Spleen (tissue), 11 donors: Measurements from ENCODE around the gene ODF4. TPM values are rescaled to one million over a fixed set of nuclear protein-coding genes. Genes with fewer than 3 reads are reported as not detected.

ENCODE experiments used
- DNase-seq: peaks from one replicate; pipeline ENCODE4 v3.0.0-alpha.2; 2020
- H3K27ac ChIP-seq, 8 donors: fragments of 200-600 bp; sonication (generic) in 7 of 8; 1 replicate in 4 of 8; 2 replicates in 4 of 8; pipeline versions ENCODE4 v1.5.0 to v1.8.0; 2016 to 2021; ENCODE audit warnings: inconsistent platforms in 4 of 8, mild to moderate bottlenecking in 4 of 8, moderate library complexity in 1 of 8
- H3K27me3 ChIP-seq, 7 donors: fragments of 200-600 bp; sonication (generic) in 6 of 7; replicated peaks in 1 of 7; 1 replicate in 4 of 7; 2 replicates in 3 of 7; pipeline versions ENCODE4 v1.5.0 to v1.8.0; 2016 to 2021; ENCODE audit warnings: inconsistent platforms in 3 of 7, mild to moderate bottlenecking in 1 of 7
- H3K36me3 ChIP-seq, 6 donors: fragments of 200-600 bp; sonication (generic) in 5 of 6; 1 replicate in 4 of 6; 2 replicates in 2 of 6; pipeline versions ENCODE4 v1.5.0 to v1.8.0; 2016 to 2021; ENCODE audit warnings: inconsistent platforms in 2 of 6
- H3K4me1 ChIP-seq, 6 donors: fragments of 200-600 bp; sonication (generic) in 5 of 6; 1 replicate in 3 of 6; 2 replicates in 3 of 6; pipeline versions ENCODE4 v1.5.0 to v1.8.0; 2016 to 2021; ENCODE audit warnings: inconsistent platforms in 3 of 6
- H3K4me3 ChIP-seq, 8 donors: fragments of 200-600 bp; sonication (generic) in 7 of 8; 1 replicate in 4 of 8; 2 replicates in 4 of 8; pipeline versions ENCODE4 v1.5.0 to v1.8.0; 2016 to 2021; ENCODE audit warnings: inconsistent platforms in 4 of 8, mild to moderate bottlenecking in 4 of 8, moderate library complexity in 2 of 8
- H3K9me3 ChIP-seq, 8 donors: fragments of 200-600 bp; sonication (generic) in 7 of 8; 1 replicate in 4 of 8; 2 replicates in 4 of 8; pipeline versions ENCODE4 v1.5.0 to v1.8.0; 2016 to 2021; ENCODE audit warnings: inconsistent platforms in 4 of 8
- POLR2A ChIP-seq, 3 donors: fragments of 450-650 bp; IDR thresholded peaks; one replicate each; pipeline ENCODE4 v1.5.1; 2017; ENCODE audit warnings: antibody characterized with exemption in 3 of 3, mild to moderate bottlenecking in 1 of 3
- POLR2AphosphoS5 ChIP-seq, 3 donors: sonication (generic); formaldehyde crosslinking; IDR thresholded peaks; one replicate each; pipeline ENCODE4 v1.5.1; 2017; ENCODE audit warnings: antibody characterized with exemption in 3 of 3
- WGBS, 5 donors: extraction: QIAGEN DNeasy Blood & Tissue Kit in 3 of 5; methylation state at CpG; one replicate each; pipeline versions ENCODE4 v1.1.5 to v1.1.7; 2013 to 2018; 5-methylcytosine and 5-hydroxymethylcytosine counted together
- intact Hi-C: fragments of 100-400 bp; cut with DNase I; formaldehyde crosslinking; loops from one replicate; pipeline ENCODE4 v1.15.0; 2023; ENCODE audit warnings: low total_unique reads
- polyA plus RNA-seq, 3 donors: library from polyadenylated mRNA; stranded (reverse); fragments of 200-250 nt; gene quantifications; one replicate each; pipeline ENCODE4 v1.2.1, GENCODE V29; 2013
- total RNA-seq, 7 donors: library from RNA; depleted of rRNA in 3 of 7; stranded (reverse); fragments of >200 nt in 3 of 7; fragmentation: NEBNext Ultra II Directional in 4 of 7; extraction: Animal tissue kit (Norgen Biotek cat#: 25700) in 4 of 7; gene quantifications; one replicate each; pipeline versions ENCODE4 v1.1.0 to v1.2.1, GENCODE V29; 2016 to 2021
- TF ChIP-seq, protein P1 (sequence below), 11 experiments: fragments of 200-600 bp in 7 of 11; fragments of 450-650 bp in 4 of 11; sonication (generic) in 4 of 11; IDR thresholded peaks in 8 of 11; conservative IDR thresholded peaks in 3 of 11; 1 replicate in 7 of 11; 2 replicates in 4 of 11; pipeline versions ENCODE4 v1.4.0 to v1.8.0; 2016 to 2021; ENCODE audit warnings: antibody characterized with exemption in 11 of 11, inconsistent platforms in 4 of 11, mild to moderate bottlenecking in 1 of 11
- donor health status: healthy with polysubstance abuse.
- donor health status: DM: no; HTN: no; CAD: no; lungs with moderate emphysema.
- donor health status: DM: no; HTN: no; CAD: no.
- donor health status: Bipolar disorder and iron deficiency.
- donor health status: healthy.
- donor health status: DM: no; HTN: no; CAD: no.
- donor health status: DM: yes; HTN: yes; CAD: no.

ODF4 gene
- total and polyA plus RNA-seq, 10 donors = not detected

DNA sequence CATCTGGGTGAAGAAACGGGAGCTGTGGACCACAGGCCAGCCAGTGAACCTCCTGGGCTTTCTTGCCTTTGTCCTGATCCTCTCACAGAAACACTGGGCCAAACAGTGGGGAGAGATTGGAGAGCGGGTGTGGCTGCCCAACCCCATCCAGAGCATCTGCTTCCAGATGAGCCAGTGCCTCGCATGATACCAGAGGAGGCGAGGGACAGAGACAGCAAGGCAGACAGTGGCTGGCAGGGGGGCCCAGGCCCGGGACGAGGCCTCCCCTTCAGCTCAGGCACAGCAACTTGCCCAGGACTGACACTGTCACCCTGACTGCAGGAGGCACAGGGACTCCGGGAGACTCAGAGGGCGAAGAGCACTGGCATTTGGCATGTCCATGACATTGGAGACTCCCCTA lies 17.6 kb upstream of the ODF4 start:
- H3K27ac ChIP-seq = no peak overlapping the region
- no peak overlapping the region for H3K4me3 ChIP-seq
- H3K27me3 ChIP-seq = peaks cover 0 to 34% (median 9%) of the 10 kb centered on the region in 7 donors
- peaks cover 0 to 25% (median 0%) of the 10 kb centered on the region in 6 donors for H3K36me3 ChIP-seq
- H3K9me3 ChIP-seq = no peaks in the 10 kb centered on the region
- TF ChIP-seq POLR2AphosphoS5 (IDR thresholded peaks at IDR 0.05) (no peak), POLR2A (IDR thresholded peaks at IDR 0.05) (no peak)
- TF ChIP-seq, protein P1, sequence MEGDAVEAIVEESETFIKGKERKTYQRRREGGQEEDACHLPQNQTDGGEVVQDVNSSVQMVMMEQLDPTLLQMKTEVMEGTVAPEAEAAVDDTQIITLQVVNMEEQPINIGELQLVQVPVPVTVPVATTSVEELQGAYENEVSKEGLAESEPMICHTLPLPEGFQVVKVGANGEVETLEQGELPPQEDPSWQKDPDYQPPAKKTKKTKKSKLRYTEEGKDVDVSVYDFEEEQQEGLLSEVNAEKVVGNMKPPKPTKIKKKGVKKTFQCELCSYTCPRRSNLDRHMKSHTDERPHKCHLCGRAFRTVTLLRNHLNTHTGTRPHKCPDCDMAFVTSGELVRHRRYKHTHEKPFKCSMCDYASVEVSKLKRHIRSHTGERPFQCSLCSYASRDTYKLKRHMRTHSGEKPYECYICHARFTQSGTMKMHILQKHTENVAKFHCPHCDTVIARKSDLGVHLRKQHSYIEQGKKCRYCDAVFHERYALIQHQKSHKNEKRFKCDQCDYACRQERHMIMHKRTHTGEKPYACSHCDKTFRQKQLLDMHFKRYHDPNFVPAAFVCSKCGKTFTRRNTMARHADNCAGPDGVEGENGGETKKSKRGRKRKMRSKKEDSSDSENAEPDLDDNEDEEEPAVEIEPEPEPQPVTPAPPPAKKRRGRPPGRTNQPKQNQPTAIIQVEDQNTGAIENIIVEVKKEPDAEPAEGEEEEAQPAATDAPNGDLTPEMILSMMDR (IDR thresholded peaks at IDR 0.05 in 8 of 11, conservative IDR thresholded peaks at IDR 0.05 in 3 of 11) = no peak
- intact Hi-C loops = no loop called here
- WGBS, 5 donors = 85 to 91% (median 89%) methylated on average over 6 to 8 of the region's 8 CpGs
- no peak for DNase-seq
- peaks cover 3 to 25% (median 15%) of the 10 kb centered on the region in 6 donors for H3K4me1 ChIP-seq

DNA sequence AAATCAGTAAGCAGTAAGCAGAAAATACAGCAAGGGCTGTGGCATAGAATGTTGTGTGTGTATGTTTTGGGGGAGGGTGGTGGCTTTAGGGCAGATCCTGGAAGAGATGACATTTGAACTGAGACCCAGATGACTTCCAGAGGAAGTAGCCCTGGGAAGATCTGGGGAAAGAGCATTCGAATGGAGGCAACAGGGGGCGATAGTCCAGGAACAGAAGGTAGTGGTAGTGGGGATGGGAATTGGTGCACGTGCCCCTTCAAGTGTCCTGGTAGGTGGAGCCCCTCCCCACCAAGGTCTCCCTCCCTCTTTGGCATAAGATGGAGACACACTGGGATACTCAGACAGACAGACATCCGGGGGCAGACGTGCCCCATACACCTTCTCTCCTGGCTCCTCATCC lies 15.5 kb upstream of the ODF4 start:
- Histone ChIP-seq H3K27ac (no peak overlapping the region), H3K27me3 (peaks cover 0 to 49% (median 10%) of the 10 kb centered on the region in 7 donors), H3K4me1 (peaks cover 3 to 31% (median 19%) of the 10 kb centered on the region in 6 donors), H3K9me3 (no peaks in the 10 kb centered on the region), H3K36me3 (peaks cover 0 to 19% (median 0%) of the 10 kb centered on the region in 6 donors), H3K4me3 (no peak overlapping the region)
- 72 to 89% (median 80%) methylated on average over 5 of the region's 5 CpGs for WGBS, 5 donors
- no peak for DNase-seq
- intact Hi-C loops = no loop called here
- TF ChIP-seq POLR2A (IDR thresholded peaks at IDR 0.05) (no peak), POLR2AphosphoS5 (IDR thresholded peaks at IDR 0.05) (no peak)
- TF ChIP-seq, protein P1 (IDR thresholded peaks at IDR 0.05 in 8 of 11, conservative IDR thresholded peaks at IDR 0.05 in 3 of 11) = no peak

DNA sequence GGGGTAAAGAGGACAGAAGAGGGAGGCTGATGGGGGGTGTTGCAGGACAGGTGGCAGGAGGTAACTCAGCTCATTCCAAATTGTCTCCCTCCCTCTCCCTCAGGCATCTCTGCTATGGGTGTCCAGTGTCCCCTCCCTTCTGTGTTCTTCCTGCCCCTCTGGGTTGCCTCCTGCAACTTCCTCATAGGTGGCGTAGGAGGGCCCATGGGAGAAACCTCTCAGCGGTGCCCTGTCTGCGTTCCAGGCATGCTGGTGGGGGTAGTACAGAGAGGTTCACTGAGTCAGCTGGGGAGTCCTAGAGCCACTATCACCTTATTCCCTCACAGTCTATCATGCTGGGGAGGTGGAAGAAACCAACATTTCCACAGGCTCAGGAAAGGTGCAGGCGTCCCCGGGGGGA lies 14.7 kb upstream of the ODF4 start:
- Histone ChIP-seq H3K27me3 (peaks cover 0 to 52% (median 10%) of the 10 kb centered on the region in 7 donors), H3K4me3 (no peak overlapping the region), H3K36me3 (peaks cover 0 to 14% (median 0%) of the 10 kb centered on the region in 6 donors), H3K4me1 (peaks cover 3 to 31% (median 19%) of the 10 kb centered on the region in 6 donors), H3K27ac (no peak overlapping the region), H3K9me3 (no peaks in the 10 kb centered on the region)
- intact Hi-C loops = no loop called here
- WGBS, 5 donors = 42 to 69% (median 52%) methylated on average over 3 to 5 of the region's 5 CpGs
- no peak for TF ChIP-seq POLR2AphosphoS5 (IDR thresholded peaks at IDR 0.05)
- no peak for TF ChIP-seq POLR2A (IDR thresholded peaks at IDR 0.05)
- TF ChIP-seq, protein P1 (IDR thresholded peaks at IDR 0.05 in 8 of 11, conservative IDR thresholded peaks at IDR 0.05 in 3 of 11) = no peak
- DNase-seq = no peak

DNA sequence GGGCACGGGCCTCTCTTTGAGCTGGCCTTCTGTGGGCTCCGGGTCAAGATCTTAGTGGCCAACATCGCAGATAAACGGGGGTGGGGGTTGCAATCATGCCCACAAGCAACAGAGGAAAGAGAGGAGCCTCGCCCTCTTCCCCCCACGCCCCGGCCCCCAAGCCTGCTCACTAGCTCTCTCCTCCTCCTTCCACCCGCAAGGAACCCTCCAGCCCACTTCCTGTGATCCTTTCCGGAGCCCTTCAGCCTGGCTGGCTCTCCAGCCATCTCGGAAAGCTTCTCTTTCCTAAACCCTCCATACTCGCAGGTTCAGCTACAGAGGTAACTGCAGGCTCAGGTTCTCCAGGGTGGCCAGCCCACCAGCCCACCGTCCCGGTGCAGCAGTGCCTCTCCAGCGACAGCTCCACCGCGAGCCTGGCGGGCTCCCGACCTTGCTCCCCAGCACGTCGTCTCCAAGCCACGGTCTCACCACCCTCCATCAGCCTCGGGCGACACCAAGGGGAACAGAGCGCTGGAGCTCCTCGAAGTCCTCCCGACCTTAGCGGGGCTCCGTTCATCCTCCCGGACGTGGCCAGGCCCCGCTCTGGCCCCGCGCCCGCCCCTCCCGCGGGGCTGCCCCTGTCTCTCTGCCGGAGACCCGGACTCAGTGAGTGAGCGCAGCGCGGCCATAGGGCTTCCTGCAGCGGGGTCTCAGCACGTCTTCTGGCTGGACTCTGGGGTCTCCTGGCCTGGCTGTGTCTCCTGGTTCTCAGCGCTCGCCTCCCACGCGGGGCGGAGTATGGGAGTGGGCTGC lies 12.9 kb upstream of the ODF4 start:
- TF ChIP-seq POLR2A (IDR thresholded peaks at IDR 0.05) = no peak
- peak in 2 of 3 donors; percentile 24 to 30 for TF ChIP-seq POLR2AphosphoS5 (IDR thresholded peaks at IDR 0.05)
- TF ChIP-seq, protein P1 (IDR thresholded peaks at IDR 0.05 in 8 of 11, conservative IDR thresholded peaks at IDR 0.05 in 3 of 11) = no peak
- DNase-seq = no peak
- Histone ChIP-seq H3K27ac (peak overlapping the region; percentile 13 to 68 (median 59)), H3K4me1 (peaks cover 3 to 31% (median 19%) of the 10 kb centered on the region in 6 donors), H3K27me3 (peaks cover 0 to 54% (median 10%) of the 10 kb centered on the region in 7 donors), H3K36me3 (peaks cover 0 to 5% (median 0%) of the 10 kb centered on the region in 6 donors), H3K9me3 (no peaks in the 10 kb centered on the region), H3K4me3 (peak overlapping the region; percentile 24 to 69 (median 36))
- 2 to 13% (median 2%) methylated on average over 14 to 48 of the region's 48 CpGs for WGBS, 5 donors
- intact Hi-C loops = no loop called here
